SK-N-SH (cell line): ENCODE results near the gene TSSK6.

Experiments used
- EZH2phosphoT487 ChIP-seq: fragments of 200-600 bp; sonication (generic); IDR thresholded peaks from 2 replicates; pipeline ENCODE4 v1.6.1; 2017; ENCODE audit warnings: low read depth, mixed run types, mild to moderate bottlenecking, antibody characterized with exemption, moderate library complexity, borderline replicate concordance
- JUND ChIP-seq: IDR thresholded peaks from 2 replicates; pipeline ENCODE4 v1.4.0; 2012
- SMC3 ChIP-seq: IDR thresholded peaks from 2 replicates; pipeline ENCODE4 v1.6.1; 2012; ENCODE audit warnings: low read depth, low read length, improper control_type of control experiment
- TF ChIP-seq, protein P1 (sequence below): fragments of 200-600 bp; sonication (generic); IDR thresholded peaks from 2 replicates; pipeline ENCODE4 v1.6.1; 2017; ENCODE audit warnings: antibody characterized with exemption, mild to moderate bottlenecking, moderate library complexity
- TF ChIP-seq, protein P2 (sequence below): IDR thresholded peaks from 2 replicates; pipeline ENCODE4 v1.4.0; 2012; ENCODE audit warnings: low read depth

DNA sequence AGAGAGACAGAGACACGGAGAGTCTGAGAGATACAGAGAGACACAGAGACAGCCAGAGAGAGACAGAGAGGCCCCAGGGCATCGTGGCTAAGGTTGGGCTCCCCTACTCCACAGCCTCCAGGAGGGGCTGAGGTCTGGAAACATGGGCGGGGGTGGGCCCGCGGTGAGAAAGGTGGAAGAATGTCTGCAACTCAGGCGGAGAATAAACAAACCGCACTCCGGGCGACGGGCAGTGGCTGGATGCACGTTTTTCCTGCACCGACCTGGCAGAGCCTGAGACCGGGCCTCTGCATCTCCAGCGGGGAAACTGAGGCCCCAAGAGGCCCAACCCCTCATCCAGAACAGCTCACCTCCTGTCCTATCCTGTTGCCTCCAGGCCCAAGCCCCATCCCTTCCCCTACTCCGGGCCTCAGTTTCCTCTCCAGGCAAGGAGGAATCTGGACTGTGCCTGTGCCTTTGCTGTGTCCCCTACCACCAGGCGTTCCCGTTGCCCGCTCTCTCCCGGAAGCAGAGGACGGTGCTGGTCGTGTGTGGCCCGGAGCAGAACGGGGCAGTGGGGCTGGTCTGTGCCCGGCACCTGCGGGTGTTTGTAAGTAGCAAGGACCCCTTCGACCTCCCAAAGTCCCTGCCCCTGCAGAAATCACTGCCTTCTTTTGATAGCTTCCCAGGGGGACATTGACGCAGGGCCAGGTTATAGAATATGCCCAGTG is 19.4 kb upstream of the TSSK6 start:
- TF ChIP-seq EZH2phosphoT487 (no peak), SMC3 (no peak), JUND (no peak)
- TF ChIP-seq, protein P1, sequence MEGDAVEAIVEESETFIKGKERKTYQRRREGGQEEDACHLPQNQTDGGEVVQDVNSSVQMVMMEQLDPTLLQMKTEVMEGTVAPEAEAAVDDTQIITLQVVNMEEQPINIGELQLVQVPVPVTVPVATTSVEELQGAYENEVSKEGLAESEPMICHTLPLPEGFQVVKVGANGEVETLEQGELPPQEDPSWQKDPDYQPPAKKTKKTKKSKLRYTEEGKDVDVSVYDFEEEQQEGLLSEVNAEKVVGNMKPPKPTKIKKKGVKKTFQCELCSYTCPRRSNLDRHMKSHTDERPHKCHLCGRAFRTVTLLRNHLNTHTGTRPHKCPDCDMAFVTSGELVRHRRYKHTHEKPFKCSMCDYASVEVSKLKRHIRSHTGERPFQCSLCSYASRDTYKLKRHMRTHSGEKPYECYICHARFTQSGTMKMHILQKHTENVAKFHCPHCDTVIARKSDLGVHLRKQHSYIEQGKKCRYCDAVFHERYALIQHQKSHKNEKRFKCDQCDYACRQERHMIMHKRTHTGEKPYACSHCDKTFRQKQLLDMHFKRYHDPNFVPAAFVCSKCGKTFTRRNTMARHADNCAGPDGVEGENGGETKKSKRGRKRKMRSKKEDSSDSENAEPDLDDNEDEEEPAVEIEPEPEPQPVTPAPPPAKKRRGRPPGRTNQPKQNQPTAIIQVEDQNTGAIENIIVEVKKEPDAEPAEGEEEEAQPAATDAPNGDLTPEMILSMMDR: no peak
- TF ChIP-seq, protein P2, sequence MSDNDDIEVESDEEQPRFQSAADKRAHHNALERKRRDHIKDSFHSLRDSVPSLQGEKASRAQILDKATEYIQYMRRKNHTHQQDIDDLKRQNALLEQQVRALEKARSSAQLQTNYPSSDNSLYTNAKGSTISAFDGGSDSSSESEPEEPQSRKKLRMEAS: no peak
